Measurements from ENCODE around the gene CLIC3. TPM values are rescaled to one million over a fixed set of nuclear protein-coding genes. Genes with fewer than 3 reads are reported as not detected.

The CLIC3 gene
- total RNA-seq, 1 experiment from 2014 or later = not detected

DNA sequence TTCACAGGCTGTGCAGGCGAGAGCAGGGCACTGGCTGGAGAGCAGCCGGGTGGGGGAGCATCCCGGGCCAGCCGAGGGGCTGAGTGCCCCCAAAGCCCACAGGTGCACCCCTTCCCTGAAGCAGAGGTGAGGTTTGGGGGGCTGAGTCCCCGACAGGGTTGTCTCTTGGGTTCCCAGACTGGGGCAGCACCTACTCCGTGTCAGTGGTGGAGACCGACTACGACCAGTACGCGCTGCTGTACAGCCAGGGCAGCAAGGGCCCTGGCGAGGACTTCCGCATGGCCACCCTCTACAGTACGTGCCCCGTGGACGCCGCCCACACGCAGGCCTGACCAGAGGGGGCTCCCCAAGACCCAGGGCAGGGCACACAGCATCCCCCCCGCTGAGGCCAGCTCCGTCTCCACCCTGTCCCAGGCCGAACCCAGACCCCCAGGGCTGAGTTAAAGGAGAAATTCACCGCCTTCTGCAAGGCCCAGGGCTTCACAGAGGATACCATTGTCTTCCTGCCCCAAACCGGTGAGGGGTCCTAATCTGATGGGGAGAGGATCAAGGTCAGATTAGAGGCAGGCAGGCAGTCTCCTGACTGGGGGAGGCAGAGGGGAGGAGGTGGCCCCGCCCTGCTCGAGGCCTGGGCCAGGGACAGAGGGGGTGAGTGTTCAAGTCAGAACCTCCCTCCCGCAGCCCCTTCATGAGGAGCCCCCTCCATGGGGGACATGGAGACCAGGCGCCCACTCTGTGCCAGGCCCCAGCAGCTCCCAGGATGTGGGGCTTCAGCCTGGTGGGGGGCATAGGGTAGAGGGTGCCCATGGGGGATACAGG lies 16.4 kb downstream of the CLIC3 start:
- in situ Hi-C loops (cut with HindIII; ENCODE audit: low pct_unique_long_range_greater_than_20kb, low sequenced_read_pairs) = no loop called here
- no peak for DNase-seq (ENCODE audit: low read depth, low spot score)

GRCh38 chr9:136978865-136979544 lies 17.4 kb downstream of the CLIC3 start:
- DNase-seq (ENCODE audit: low read depth, low spot score) = no peak
- in situ Hi-C loops (cut with HindIII; ENCODE audit: low pct_unique_long_range_greater_than_20kb, low sequenced_read_pairs) = no loop called here

DNA sequence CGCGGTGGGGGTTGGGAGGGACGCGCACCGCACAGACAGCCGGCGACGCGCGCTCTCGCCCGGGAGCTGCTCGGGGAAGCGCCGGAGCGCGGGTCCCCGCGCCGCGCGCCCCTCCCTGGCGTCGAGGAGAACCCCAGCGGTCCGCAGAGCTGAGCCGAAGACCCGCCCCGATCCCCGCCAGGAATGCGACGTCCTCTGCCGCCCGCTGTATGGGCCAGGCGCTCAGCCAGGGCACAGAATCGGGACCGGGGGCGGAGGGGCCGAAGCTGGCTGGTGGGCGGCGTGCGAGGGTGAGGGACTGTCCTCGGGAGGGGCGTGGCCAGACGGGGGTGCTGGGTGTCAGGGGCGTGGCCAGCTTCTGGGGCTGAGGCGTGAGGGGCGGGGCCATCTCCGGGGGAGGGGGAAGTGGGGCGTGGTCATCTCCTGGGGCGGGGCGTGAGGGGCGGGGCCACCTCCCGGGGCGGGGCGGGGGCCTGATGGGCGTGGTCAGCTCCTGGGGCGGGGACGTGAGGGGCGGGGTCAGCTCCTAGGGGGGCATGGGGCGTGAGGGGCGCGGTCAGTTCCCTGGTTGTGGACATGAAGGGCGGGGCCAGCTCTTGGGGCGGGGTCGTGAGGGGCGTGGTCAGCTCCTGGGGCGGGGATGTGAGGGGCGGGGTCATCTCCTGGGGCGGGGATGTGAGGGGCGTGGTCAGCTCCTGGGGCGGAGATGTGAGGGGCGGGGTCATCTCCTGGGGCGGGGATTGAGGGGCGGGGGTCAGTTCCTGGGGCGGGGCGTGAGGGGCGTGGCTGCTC lies 18.1 kb downstream of the CLIC3 start:
- peak; percentile 67 for DNase-seq (ENCODE audit: low read depth, low spot score)
- in situ Hi-C loops (cut with HindIII; ENCODE audit: low pct_unique_long_range_greater_than_20kb, low sequenced_read_pairs) = no loop called here

DNA sequence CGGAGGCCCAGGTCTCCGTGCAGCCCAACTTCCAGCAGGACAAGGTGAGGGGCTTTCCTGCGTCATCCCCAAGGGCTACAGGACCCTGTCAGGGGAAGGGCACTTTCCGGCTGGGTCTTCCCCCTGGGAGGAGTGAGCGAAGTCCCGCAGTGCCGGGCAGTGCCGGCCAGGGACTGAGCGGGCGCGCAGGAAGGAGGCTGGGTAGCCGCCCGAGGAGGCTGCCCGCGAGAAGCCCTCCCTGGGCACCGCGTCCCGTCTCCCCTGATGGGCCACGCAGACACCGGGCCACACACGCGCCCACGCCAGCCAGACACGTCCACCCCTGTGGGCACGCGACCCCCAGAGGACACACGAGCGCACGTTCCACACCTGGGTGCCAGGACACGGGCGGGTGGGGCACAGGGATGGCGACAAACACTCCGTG lies 18.7 kb downstream of the CLIC3 start:
- DNase-seq (ENCODE audit: low read depth, low spot score) = no peak
- in situ Hi-C loops (cut with HindIII; ENCODE audit: low pct_unique_long_range_greater_than_20kb, low sequenced_read_pairs) = no loop called here

DNA sequence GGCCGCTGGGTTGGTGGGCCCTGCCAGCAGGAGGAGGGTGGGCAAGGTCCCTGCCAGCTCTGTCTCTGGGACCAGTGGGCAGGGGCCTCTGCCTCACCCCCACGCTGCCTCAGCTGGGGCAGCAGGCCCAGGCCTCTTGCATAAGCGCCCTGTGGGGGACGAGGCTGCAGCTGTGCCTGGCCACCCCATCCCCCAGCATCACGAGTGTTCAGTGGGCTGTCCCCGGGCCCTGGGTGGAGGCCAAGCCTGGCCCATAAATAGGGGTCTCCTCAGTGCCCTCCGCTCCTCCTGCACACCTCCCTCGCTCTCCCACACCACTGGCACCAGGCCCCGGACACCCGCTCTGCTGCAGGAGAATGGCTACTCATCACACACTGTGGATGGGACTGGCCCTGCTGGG lies 19.1 kb downstream of the CLIC3 start, which contains the start of gene PTGDS:
TSS of gene PTGDS (plus strand) at position 282 of the 400 bp plus-strand sequence. CDS start at position 357, 75 bp downstream.
- DNase-seq (ENCODE audit: low read depth, low spot score) = no peak
- in situ Hi-C loops (cut with HindIII; ENCODE audit: low pct_unique_long_range_greater_than_20kb, low sequenced_read_pairs) = no loop called here

GRCh38 chr9:136975644-136976043 lies 20.7 kb downstream of the CLIC3 start:
- in situ Hi-C loops (cut with HindIII; ENCODE audit: low pct_unique_long_range_greater_than_20kb, low sequenced_read_pairs) = no loop called here
- no peak for DNase-seq (ENCODE audit: low read depth, low spot score)

GRCh38 chr9:136974817-136975535 lies 21.4 kb downstream of the CLIC3 start:
- in situ Hi-C loops (cut with HindIII; ENCODE audit: low pct_unique_long_range_greater_than_20kb, low sequenced_read_pairs) = no loop called here
- DNase-seq (ENCODE audit: low read depth, low spot score) = no peak

GRCh38 chr9:136973618-136974617 lies 22.4 kb downstream of the CLIC3 start:
- DNase-seq (ENCODE audit: low read depth, low spot score) = no peak
- in situ Hi-C loops (cut with HindIII; ENCODE audit: low pct_unique_long_range_greater_than_20kb, low sequenced_read_pairs) = no loop called here

DNA sequence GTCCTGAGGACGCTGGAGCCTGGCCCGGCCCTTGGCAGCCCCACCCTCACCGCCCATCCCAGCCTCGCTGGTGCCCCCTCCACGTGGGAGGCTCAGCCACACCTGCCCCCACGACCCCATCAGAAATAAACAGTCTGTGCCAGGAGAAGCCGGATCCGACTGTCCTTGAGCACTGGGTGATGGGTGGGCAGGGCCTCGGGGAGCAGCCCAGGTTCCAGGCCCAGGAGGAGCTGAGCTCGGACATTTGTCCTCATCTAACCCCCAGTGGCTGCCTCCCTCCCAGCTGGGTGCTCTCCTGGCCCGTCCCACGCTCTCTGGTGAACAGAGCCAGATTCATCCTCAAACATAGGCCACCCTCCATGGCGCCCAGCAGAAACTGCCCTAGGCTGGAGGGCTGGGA lies 23.6 kb downstream of the CLIC3 start:
- DNase-seq (ENCODE audit: low read depth, low spot score) = no peak
- in situ Hi-C loops (cut with HindIII; ENCODE audit: low pct_unique_long_range_greater_than_20kb, low sequenced_read_pairs) = no loop called here

DNA sequence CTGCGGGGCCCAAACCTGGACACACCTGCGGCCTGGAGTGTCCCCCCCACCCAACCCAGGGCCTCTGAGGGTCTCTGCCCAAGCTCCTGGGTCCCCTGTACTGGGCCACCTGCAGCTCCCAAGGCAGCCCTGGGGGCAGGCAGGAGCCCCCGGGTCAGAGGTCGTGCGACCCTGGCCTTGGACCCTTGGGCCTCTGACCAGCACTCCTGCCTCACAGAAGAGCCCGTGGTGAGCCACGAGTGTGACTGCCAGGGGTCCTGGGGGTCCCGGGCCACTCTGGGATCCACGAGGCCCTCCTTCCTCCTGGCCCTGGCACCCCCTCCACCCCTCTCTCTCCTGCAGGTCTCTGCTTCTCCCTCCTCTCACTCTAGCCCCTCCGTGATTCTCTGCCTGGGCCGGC lies 24.0 kb downstream of the CLIC3 start:
- in situ Hi-C loops (cut with HindIII; ENCODE audit: low pct_unique_long_range_greater_than_20kb, low sequenced_read_pairs) = no loop called here

GRCh38 chr9:136971746-136972145 lies 24.6 kb downstream of the CLIC3 start:
- DNase-seq (ENCODE audit: low read depth, low spot score) = no peak
- in situ Hi-C loops (cut with HindIII; ENCODE audit: low pct_unique_long_range_greater_than_20kb, low sequenced_read_pairs) = no loop called here

More for the DNA sequence above, 24.0 kb downstream of the CLIC3 start:
- no peak for DNase-seq (ENCODE audit: low read depth, low spot score)

DNA sequence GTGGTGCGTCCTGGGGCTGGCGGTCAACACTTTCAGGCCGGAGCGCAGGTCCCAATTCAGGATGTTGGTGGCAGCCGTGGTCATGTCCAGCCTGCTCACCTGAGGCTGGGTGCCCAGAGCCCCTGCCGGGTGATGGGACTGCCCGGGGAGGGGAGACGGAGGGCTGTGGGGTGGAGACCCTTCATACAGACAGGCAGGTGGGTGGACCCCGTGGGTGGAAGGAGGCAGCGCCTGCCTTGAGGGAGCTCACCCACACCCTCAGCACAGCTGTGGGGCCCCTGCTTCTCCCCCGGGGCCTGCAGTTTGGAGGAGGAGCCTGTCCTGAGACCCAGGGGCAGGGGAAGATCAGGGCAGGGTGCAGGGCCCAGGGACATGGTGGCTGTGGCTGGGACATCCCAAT lies 26.0 kb downstream of the CLIC3 start:
- in situ Hi-C loops (cut with HindIII; ENCODE audit: low pct_unique_long_range_greater_than_20kb, low sequenced_read_pairs) = no loop called here
- DNase-seq (ENCODE audit: low read depth, low spot score) = no peak

GRCh38 chr9:136969774-136970173 lies 26.6 kb downstream of the CLIC3 start:
- no peak for DNase-seq (ENCODE audit: low read depth, low spot score)

DNA sequence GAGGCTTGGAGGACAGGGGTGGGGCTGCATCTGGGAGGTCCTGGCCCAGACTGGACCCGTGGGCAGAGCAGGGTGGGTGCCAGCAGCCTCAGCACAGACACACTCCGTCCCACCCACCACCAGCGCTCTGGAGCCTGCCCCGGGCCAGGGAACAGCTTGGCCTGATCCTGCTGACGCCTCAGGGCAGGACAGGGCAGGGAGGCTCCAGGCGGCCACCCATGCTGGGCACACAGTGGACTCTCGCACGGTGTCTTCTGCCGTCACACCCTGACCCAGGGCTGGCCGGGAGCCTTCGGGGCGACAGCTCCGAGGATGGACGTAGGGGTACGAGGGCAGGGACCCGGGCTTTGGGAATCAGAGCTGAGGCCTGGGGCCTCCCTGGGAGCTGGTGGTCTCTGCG lies 27.2 kb downstream of the CLIC3 start:
- DNase-seq (ENCODE audit: low read depth, low spot score) = no peak
- in situ Hi-C loops (cut with HindIII; ENCODE audit: low pct_unique_long_range_greater_than_20kb, low sequenced_read_pairs) = no loop called here

More at GRCh38 chr9:136969774-136970173, 26.6 kb downstream of the CLIC3 start:
- in situ Hi-C loops (cut with HindIII; ENCODE audit: low pct_unique_long_range_greater_than_20kb, low sequenced_read_pairs) = no loop called here

GRCh38 chr9:136968333-136969127 lies 27.8 kb downstream of the CLIC3 start:
- in situ Hi-C loops (cut with HindIII; ENCODE audit: low pct_unique_long_range_greater_than_20kb, low sequenced_read_pairs) = no loop called here
- no peak for DNase-seq (ENCODE audit: low read depth, low spot score)
